A673 (cell line): ENCODE data around the gene ACADVL. TPM values are rescaled to one million over a fixed set of nuclear protein-coding genes. Genes with fewer than 3 reads are reported as not detected.

Source experiments
- BruUV-seq: library from RNA; stranded (reverse); fragments of 400-500 nt; replicated peaks from 2 replicates; lab custom pipeline; 2021; lab: Mats Ljungman, UMichigan
- CTCF ChIA-PET: fragments of 300-600 bp; sonication (Branson Sonifier 250); formaldehyde crosslinking; loops from one replicate; lab custom pipeline; 2022; ENCODE audit warnings: antibody characterized with exemption; lab: Charles Lee
- POLR2A ChIA-PET: fragments of 300-600 bp; sonication (Branson Sonifier 250); formaldehyde crosslinking; loops from one replicate; lab custom pipeline; 2022; ENCODE audit warnings: antibody characterized with exemption; ENCODE audit not compliant: low non-redundant PET; lab: Charles Lee
- DNase-seq: peaks from one replicate; pipeline ENCODE4 v3.0.0-alpha.2; 2015; ENCODE audit warnings: low spot score
- H3K27ac ChIP-seq: fragments of 200-600 bp; sonication (generic); 2 replicates; pipeline ENCODE4 v1.5.1; 2016; ENCODE audit warnings: mixed run types, low read depth, mild to moderate bottlenecking, mixed read lengths, antibody characterized with exemption, low read length; ENCODE audit not compliant: poor library complexity, severe bottlenecking
- H3K27me3 ChIP-seq: fragments of 200-600 bp; sonication (generic); replicated peaks from 2 replicates; pipeline ENCODE4 v1.6.1; 2017; ENCODE audit warnings: mixed run types, low read depth, mild to moderate bottlenecking, mixed read lengths, antibody characterized with exemption, low read length; ENCODE audit not compliant: insufficient read depth, poor library complexity
- H3K36me3 ChIP-seq: fragments of 200-600 bp; sonication (generic); 2 replicates; pipeline ENCODE4 v1.6.1; 2016; ENCODE audit warnings: mixed run types, mild to moderate bottlenecking, mixed read lengths, antibody characterized with exemption, low read length; ENCODE audit not compliant: insufficient read depth, poor library complexity, severe bottlenecking
- H3K4me1 ChIP-seq: fragments of 200-600 bp; sonication (generic); 2 replicates; pipeline ENCODE4 v1.6.1; 2017; ENCODE audit warnings: mixed run types, mild to moderate bottlenecking, mixed read lengths, antibody characterized with exemption, low read length; ENCODE audit not compliant: insufficient read depth, poor library complexity, severe bottlenecking
- H3K4me3 ChIP-seq: fragments of 200-600 bp; sonication (generic); 2 replicates; pipeline ENCODE4 v1.5.1; 2016; ENCODE audit warnings: low read depth, mixed run types, mild to moderate bottlenecking, mixed read lengths, low read length; ENCODE audit not compliant: poor library complexity, severe bottlenecking
- H3K9me3 ChIP-seq: fragments of 200-600 bp; sonication (generic); 2 replicates; pipeline ENCODE4 v1.6.1; 2016; ENCODE audit warnings: mixed run types, low read depth, mild to moderate bottlenecking, mixed read lengths, antibody characterized with exemption, low read length; ENCODE audit not compliant: poor library complexity, severe bottlenecking
- EZH2 ChIP-seq: fragments of 200-600 bp; sonication (generic); IDR thresholded peaks from 2 replicates; pipeline ENCODE4 v1.6.1; 2017; ENCODE audit warnings: borderline replicate concordance, low read depth, mild to moderate bottlenecking, mixed read lengths, antibody characterized with exemption, low read length; ENCODE audit not compliant: poor library complexity, severe bottlenecking
- intact Hi-C: fragments of 100-400 bp; cut with micrococcal nuclease; formaldehyde crosslinking; loops from one replicate; pipeline ENCODE4 v1.10.0; 2022; ENCODE audit not compliant: unreplicated experiment
- total RNA-seq: library from RNA; stranded (reverse); gene quantifications from 2 replicates; pipeline ENCODE4 v1.2.3, GENCODE V29; 2021
- TF ChIP-seq, protein P1 (sequence below): fragments of 300-800, 200-600 bp; sonication (generic); conservative IDR thresholded peaks from 2 replicates; pipeline ENCODE4 v1.5.1; 2017; ENCODE audit warnings: low read depth, mild to moderate bottlenecking, antibody characterized with exemption, low read length, moderate library complexity, mixed read lengths

Gene ACADVL
- total RNA-seq, 1 experiment from 2014 or later: 425 TPM

DNA sequence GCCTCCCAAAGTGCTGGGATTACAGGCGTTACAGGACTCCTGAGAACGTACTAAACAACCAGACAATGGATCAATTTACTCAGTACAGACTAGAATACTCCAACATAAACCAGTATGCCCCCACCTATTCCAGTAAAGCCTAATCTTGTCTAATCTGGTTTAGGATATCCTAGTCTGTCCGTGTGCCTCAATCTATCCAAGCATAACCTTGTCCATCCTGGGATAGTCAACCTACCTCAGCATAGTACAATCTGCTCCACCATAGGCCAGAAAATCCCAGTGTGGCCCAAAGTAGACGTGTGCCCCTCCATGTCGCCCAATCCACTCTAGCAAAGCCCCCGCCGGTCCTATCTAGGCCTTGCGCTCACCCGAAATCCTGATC lies 14.0 kb downstream of the ACADVL start:
- Histone ChIP-seq H3K27me3 (no peaks in the 10 kb centered on the region), H3K27ac (peak overlapping the region; percentile 83), H3K4me1 (peaks cover 26% of the 10 kb centered on the region), H3K36me3 (peaks cover 51% of the 10 kb centered on the region), H3K4me3 (peak overlapping the region; percentile 78), H3K9me3 (no peaks in the 10 kb centered on the region)
- BruUV-seq: no TSS peak
- DNase-seq: peak; percentile 65
- ChIA-PET CTCF (interaction anchor here (1.1 kb wide), 1 partner anchor 63 kb away, joined by 3 read pairs; no protein-coding TSS in a partner anchor), POLR2A (interaction anchor here (0.6 to 1.0 kb wide), 3 partner anchors 11 to 19 kb away, joined by 3 to 5 read pairs (median 3); partner anchors contain the start of gene DLG4)
- TF ChIP-seq, protein P1, sequence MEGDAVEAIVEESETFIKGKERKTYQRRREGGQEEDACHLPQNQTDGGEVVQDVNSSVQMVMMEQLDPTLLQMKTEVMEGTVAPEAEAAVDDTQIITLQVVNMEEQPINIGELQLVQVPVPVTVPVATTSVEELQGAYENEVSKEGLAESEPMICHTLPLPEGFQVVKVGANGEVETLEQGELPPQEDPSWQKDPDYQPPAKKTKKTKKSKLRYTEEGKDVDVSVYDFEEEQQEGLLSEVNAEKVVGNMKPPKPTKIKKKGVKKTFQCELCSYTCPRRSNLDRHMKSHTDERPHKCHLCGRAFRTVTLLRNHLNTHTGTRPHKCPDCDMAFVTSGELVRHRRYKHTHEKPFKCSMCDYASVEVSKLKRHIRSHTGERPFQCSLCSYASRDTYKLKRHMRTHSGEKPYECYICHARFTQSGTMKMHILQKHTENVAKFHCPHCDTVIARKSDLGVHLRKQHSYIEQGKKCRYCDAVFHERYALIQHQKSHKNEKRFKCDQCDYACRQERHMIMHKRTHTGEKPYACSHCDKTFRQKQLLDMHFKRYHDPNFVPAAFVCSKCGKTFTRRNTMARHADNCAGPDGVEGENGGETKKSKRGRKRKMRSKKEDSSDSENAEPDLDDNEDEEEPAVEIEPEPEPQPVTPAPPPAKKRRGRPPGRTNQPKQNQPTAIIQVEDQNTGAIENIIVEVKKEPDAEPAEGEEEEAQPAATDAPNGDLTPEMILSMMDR: no peak
- no peak for TF ChIP-seq EZH2
- intact Hi-C loops: no loop called here

DNA sequence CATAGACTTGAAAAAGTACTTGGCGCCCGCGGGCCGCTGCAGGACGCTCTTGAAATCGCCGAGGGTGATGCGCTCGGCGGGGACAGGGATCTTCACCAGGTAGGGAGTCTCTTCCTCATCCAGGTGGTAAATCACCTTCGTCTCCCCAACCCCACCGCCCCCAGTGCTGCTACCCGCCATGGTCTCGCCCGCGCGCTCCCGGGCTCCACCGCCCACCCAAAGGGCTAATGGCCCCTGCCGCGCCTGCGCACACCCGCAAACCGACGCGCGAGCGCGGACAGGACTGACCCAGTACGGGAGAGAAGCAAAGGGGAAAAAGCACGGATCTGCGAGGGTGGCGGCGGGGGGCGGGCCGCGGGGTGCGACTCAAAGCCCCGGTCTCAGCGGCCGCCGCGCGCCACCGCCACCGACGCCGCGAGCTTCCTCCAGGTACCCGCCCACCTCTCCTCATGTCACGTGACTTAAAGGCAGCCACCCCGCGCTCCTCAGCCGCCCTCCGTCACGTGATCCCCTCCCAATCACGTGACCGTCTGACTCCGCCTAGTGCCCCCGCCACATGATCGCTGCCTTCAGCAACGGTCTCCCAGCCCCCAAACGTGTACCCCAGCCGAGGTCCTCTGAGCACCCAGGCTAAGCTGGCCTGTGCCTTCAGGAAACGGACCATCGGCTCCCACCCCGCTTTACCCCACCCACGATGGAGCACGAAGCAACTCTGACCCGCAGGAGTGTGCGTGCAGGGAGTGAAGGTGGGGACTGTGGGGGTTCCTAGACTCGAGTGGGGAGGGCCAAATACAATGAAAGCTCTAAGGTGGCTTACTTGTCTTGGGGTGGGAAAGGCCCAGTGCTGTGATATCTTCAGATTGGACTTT lies 14.6 kb downstream of the ACADVL start, which contains the start of gene DVL2:
Gene DVL2, minus strand, starts transcription at position 435 of the 869 bp plus-strand sequence. Its CDS starts 255 bp downstream, at position 180.
- Histone ChIP-seq H3K9me3 (no peaks in the 10 kb centered on the region), H3K4me3 (peak within 1 kb of the TSS; percentile 78), H3K36me3 (peaks cover 45% of the 10 kb centered on the region), H3K27me3 (no peaks in the 10 kb centered on the region), H3K4me1 (peaks cover 26% of the 10 kb centered on the region), H3K27ac (peak within 1 kb of the TSS; percentile 83)
- TF ChIP-seq, protein P1: no peak
- TF ChIP-seq EZH2: no peak
- POLR2A ChIA-PET: interaction anchor here (0.6 to 1.0 kb wide), 3 partner anchors 15 to 64 kb away, joined by 3 to 6 read pairs (median 5); partner anchors contain the start of gene DLG4
- peak; percentile 97 for DNase-seq
- CTCF ChIA-PET: interaction anchor here (0.7 to 1.1 kb wide), 2 partner anchors 15 to 62 kb away, joined by 3 read pairs; no protein-coding TSS in a partner anchor
- BruUV-seq: TSS peak; percentile 36
- intact Hi-C loops: no loop called here

DNA sequence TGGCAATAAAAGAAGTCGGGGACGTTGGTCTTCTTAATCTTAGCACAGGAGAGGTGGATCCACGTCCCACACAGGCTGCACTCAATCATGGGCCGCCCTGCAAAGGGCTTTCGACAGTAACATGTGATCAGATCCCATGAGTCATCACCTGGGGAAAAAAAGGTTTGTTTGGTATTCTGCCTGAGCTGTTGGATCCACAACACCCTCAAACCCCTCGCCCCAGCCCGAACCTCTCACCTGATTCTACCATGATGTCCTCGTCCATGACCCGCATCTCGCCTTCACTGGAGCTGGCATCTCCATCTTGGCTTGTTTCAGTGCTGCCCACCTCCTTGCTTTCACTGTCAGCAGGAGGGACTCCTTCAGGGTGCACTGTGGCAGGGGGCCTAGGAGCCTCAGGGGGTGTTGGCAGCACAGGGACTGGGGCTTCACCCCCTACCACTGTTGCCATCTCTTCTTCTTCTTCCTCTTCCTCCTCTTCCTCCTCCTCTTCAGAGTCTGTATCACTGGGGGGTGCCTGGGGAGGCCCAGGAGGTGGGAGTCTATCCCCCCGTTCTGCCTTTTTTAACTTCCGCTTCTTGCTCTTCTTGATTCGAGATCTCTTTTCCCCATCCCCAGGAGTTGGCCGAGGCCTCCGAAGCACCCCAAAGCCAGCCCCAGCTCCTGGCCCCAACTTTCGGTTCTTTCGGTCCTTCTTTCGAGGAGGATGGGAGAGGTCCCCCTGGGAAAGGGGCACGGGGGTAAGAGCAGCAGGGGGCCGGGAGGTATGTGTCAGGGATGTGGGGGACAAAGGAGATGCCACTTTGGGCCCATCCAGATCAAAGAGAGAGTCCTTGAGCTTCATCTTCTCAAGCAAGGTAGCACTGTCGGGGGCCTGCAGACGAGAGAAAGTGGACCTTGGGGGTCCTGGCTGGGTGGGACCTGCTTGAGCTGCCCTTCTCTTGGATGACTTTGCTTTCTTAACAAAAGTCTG lies 16.2 kb downstream of the ACADVL start:
- Histone ChIP-seq H3K9me3 (no peaks in the 10 kb centered on the region), H3K36me3 (peaks cover 36% of the 10 kb centered on the region), H3K4me3 (no peak overlapping the region), H3K27me3 (no peaks in the 10 kb centered on the region), H3K27ac (no peak overlapping the region), H3K4me1 (peaks cover 38% of the 10 kb centered on the region)
- TF ChIP-seq EZH2: no peak
- TF ChIP-seq, protein P1: no peak
- ChIA-PET POLR2A (no interaction called here), CTCF (interaction anchor here (1.0 kb wide), 1 partner anchor 15 kb away, joined by 3 read pairs; no protein-coding TSS in a partner anchor)
- no peak for DNase-seq
- intact Hi-C loops: no loop called here
- BruUV-seq: no TSS peak
